Neural progenitor cell (in vitro differentiated cells): ENCODE results near the gene PPP6C.

Experiments used
- EZH2 ChIP-seq: fragments of 200-600 bp; sonication (generic); IDR thresholded peaks from 2 replicates; pipeline ENCODE4 v1.6.1; 2017; ENCODE audit warnings: antibody characterized with exemption, mild to moderate bottlenecking, moderate library complexity
- EZH2phosphoT487 ChIP-seq: fragments of 200-600 bp; sonication (generic); IDR thresholded peaks from 2 replicates; pipeline ENCODE4 v1.6.1; 2017; ENCODE audit warnings: antibody characterized with exemption
- TF ChIP-seq, protein P1 (sequence below): fragments of 200-600 bp; sonication (generic); IDR thresholded peaks from 2 replicates; pipeline ENCODE4 v1.5.1; 2017; ENCODE audit warnings: antibody characterized with exemption, mild to moderate bottlenecking

DNA sequence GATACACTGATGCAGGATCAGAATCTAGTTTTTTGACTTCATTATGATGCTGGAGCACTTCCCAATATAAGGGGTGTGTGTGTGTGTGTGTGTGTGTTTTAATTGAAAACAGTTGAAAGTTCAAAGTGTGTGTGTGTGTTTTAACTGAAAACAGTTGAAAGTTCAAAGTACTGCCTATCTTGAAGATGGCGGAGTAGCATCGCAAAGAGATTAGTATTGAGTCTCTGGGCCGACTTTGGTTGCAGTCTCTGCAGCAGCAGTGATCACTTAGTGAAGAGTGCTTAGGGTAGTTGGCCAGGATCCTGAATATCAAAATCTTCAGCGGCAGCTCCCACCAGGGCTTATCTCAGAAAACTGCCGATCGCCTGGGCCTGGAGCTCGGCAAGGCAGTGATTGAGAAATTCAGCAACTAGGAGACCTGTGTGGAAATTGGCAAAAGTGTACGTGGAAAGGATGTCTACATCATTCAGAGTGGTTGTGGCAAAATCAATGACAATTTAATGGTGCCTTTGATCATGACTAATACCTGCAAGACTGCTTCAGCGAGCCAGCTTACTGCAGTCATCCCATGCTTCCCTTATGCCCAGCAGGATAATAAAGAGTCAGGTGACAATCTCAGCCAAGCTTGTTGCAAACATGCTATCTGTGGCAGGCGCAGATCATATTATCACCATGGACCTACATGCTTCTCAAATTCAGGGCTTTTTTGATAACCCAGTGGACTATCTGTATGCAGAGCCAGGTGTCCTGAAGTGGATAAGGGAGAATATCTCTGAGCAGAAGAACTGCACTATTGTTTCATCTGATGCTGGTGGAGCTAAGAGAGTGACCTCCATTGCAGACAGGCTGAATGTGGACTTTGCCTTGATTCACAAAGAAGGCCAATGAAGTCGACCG is 39.0 kb downstream of the PPP6C start:
- TF ChIP-seq, protein P1, sequence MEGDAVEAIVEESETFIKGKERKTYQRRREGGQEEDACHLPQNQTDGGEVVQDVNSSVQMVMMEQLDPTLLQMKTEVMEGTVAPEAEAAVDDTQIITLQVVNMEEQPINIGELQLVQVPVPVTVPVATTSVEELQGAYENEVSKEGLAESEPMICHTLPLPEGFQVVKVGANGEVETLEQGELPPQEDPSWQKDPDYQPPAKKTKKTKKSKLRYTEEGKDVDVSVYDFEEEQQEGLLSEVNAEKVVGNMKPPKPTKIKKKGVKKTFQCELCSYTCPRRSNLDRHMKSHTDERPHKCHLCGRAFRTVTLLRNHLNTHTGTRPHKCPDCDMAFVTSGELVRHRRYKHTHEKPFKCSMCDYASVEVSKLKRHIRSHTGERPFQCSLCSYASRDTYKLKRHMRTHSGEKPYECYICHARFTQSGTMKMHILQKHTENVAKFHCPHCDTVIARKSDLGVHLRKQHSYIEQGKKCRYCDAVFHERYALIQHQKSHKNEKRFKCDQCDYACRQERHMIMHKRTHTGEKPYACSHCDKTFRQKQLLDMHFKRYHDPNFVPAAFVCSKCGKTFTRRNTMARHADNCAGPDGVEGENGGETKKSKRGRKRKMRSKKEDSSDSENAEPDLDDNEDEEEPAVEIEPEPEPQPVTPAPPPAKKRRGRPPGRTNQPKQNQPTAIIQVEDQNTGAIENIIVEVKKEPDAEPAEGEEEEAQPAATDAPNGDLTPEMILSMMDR = no peak
- TF ChIP-seq EZH2 (no peak), EZH2phosphoT487 (no peak)
